Fibroblast of skin of right biceps (primary cell): Measurements from ENCODE around the gene ARPC1B.
A peak's percentile ranks its signal among the peaks of the same experiment; 100 is the strongest.

Experiments used
- DNase-seq: peaks from one replicate; pipeline ENCODE4 v3.0.0-alpha.2; 2013

The ARPC1B gene

GRCh38 chr7:99390941-99391602 is 16.5 kb downstream of the ARPC1B start:
- no peak for DNase-seq

GRCh38 chr7:99392046-99392445 is 17.5 kb downstream of the ARPC1B start:
- DNase-seq = no peak

DNA sequence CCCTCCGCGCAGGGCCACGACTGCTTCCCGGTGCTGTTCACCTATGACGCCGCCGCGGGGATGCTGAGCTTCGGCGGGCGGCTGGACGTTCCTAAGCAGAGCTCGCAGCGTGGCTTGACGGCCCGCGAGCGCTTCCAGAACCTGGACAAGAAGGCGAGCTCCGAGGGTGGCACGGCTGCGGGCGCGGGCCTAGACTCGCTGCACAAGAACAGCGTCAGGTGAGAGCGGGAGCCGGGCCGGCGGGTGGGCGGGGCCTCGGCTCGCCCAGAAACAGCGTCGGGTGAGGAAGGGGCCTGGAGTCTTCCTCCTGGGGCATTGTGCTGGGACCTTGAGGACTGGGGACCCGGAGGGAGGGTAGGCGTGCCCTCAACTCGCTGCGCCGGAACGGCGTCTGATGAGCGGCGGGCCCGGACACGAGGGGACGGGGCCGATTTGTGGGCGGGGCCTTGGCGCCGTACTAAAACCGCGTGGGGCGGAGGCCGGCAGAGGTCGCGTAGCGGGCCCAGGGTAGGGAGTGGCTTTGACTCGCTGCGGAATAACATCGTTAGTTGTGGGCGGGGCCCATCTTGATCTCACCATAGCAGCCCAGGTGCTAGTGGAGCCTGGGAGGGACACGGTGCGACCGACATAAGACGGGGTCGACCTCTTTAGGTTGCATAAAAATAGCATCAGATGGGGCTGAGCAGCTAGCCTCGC is 18.3 kb downstream of the ARPC1B start:
- peak; percentile 41 for DNase-seq

DNA sequence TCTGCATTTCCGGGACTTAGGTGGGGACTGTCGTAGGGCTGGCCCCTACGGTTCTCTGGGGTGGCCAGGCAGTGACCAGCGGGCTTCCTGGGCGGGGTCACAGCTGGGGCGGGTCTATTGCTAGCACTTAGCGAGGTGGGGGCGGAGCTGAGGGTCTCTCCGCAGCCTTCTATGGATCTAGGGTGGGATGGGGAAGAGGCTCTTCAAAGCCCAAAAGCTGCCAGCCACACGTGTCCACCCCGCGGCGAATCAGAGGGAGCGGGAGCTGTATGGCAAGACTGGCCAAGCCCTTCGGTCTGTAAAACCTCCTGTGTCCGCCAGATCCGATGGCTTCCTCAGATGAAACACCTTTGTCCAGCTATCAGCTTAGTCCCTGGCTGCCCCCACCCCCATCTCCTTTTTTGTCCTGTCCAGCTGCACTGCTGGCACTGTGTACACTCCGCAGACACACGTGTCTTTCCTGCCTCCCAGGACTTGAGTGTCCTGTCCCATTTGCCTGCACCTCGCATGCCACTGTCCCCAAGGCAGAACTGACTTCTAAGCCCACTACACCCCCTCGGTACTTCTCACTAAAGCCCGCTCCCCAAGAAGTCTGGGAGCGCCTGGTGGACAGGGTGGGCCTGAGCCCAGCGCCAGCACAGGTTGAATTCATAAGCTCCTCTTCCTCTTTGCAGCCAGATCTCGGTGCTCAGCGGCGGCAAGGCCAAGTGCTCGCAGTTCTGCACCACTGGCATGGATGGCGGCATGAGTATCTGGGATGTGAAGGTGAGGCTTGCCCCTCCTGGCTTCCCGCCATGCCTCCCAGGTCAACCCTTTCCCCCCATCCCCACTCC is 19.0 kb downstream of the ARPC1B start:
- no peak for DNase-seq

DNA sequence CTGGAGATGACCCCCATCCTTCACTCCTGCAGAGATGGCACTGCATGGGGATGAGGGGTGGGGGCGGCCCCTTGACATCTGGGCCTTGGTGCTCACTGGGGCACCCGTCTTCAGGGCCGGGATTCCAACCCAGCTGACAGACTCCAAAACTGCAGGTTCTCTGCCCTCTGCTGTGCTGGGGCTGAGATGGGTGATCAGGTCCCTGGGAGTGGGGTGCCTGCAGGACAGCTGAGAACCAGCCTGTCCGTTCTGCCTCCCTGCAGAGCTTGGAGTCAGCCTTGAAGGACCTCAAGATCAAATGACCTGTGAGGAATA is 19.6 kb downstream of the ARPC1B start:
- DNase-seq = no peak

DNA sequence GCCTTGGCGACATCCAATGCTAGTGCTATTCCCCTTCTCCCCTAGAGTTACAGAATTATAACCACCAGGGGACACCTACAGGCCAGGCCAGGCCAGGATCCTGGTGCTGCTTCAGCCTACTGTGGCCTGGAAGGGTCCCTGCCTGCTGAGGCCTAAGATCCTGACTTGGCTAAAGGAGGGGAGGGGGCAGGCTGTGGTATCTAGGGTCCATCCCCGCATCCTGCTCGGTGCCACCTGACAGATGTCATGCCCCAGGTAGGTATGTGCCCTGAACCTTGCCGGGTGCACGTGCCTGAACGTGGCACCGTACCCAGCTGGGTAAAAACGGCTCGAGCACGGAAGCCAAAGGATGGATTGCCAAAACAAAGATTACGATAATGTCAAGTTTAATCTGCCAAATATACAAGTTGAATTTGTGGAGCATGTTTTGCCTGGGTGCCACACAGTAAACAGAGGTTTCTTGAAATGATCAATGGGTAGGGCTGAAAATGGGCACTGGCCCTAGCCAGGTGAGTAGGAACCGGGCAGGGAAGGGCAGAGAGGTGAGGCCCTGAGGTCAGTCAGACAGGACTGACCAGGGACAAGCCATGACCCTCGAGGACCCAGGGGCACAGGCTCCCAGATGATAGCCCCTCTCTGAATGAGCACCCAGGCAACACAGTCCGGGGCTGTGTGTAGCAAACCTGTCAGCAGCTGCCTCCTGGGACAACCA is 21.2 kb downstream of the ARPC1B start:
- DNase-seq = no peak

- DNase-seq = no peak
Measured at GRCh38 chr7:99396418-99397296, 22.1 kb downstream of the ARPC1B start.

DNA sequence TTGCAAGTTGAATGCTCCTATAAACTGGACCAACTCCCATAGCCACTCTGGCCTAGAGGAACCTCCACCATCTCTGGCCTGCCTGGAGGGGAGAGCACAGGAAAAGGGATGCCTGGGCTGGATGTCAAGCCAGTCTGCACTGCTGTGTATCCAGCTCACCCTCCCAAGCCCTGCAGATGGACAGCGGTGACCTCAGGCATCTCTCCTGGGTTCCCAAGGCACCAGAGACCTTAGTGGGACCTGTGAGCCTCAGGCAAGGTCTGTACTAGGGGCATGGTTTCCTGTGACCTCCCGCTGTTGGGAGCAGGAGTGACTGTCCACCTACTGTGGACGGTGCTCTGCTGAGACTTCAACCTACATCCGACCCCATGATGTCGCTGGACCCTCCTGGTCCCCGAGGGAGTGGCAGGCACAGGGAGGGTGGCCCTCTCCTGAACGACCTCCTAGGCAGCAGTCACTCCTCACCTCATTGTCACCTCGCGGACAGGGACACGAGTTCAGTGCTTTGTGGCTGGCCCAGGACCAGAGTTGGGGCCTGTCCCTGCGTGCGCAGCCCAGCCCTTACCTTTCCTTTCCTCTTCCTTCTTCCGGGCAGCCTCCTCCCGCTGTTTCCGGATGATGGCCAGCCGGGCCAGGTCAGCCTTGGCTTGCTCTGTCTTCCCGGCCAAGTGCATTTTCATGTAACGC is 22.9 kb downstream of the ARPC1B start:
- no peak for DNase-seq

- no peak for DNase-seq
Measured at GRCh38 chr7:99398891-99399445, 24.4 kb downstream of the ARPC1B start.

DNA sequence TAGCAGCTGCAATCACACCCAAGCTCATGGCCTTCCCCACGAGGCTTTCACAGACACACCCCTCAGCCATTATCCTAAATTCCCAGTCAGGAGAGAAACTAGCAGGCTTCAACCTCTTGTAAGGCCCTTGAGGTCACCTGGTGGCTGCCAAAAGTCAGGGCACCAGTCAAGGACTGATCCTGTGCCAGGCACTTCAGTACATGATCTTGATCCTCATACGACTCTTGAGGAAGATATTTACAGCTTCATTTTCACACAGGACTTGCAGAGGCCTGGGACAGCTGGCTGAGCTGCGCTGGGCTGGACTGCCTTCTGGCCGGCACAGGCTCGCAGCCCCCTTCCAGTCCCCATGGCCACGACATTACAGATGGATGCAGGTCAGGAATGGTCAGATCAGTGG is 25.1 kb downstream of the ARPC1B start:
- no peak for DNase-seq

- no peak for DNase-seq
Measured at GRCh38 chr7:99402854-99403253, 28.3 kb downstream of the ARPC1B start.

- no peak for DNase-seq
Measured at GRCh38 chr7:99403764-99404163, 29.2 kb downstream of the ARPC1B start.

DNA sequence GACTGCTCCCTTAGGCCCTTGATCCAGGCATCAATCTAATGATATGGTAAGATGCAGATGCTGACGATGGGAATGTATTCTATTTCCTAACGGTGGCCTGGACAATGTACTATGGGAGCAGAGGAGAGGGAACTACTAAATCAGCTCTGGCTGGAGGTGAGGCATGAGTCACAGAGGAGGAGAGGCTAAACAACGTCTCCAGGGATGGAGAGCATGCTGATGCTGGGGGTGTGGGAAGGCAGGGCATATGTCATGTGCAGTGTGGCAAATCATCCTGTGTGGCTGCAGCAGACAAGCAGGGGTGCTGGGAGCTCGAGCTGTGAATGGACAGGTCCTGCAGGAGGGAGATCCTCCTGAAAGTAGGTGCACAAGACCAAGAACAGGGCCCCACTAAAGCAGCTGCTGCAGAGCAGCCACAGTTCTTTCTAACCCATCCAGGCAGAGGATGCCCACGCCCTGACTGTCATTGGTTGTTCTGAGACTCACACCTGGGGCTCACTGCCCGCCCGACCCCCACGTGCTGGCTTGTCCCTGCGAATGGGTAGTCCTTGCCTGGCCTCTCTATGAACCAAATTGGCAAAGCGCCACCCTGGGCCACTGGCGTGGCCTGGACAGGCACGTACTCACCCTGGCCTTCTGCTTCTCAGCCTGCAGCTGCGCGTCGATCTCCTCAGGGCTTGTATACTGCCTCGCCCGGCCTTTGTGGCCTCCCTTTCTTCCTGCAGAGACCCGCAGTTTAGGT is 29.9 kb downstream of the ARPC1B start:
- peak; percentile 18 for DNase-seq

DNA sequence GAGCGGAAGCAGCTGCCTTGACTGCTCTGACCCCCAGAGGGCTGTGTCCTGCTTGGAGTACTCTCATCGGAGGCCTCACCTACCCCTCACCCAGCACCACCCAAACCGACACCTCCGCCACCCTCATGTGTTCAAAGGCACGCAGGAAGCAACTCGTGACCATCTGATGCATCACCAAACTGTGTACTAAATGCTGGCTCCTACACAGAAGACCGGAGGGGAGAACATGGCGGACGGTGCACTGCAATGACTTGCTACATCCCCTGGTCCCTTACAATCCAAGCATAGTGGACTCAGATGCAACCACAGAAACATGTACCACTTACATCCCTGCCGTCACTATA is 30.4 kb downstream of the ARPC1B start:
- no peak for DNase-seq

DNA sequence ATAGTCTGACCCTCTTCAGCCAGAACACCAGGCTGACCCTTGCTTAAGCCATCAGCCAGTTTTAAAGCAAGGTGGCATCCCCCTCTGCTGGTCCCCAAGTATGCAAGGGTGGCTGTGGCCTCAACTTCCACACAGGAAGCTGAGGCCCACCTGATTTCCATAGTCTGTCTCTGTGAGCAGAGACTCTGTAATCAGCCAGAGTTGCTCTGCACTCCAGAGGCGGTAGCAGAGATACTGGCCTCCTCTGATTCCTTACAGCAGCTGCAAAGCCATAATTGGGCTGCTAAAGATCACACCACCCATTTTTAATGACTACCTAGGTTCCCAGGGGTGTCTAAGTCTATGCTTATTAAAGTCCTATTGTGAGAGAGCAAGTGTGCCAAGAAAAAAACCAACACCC is 32.0 kb downstream of the ARPC1B start:
- no peak for DNase-seq

- peak; percentile 83 for DNase-seq
Measured at GRCh38 chr7:99407872-99408378, 33.4 kb downstream of the ARPC1B start.

DNA sequence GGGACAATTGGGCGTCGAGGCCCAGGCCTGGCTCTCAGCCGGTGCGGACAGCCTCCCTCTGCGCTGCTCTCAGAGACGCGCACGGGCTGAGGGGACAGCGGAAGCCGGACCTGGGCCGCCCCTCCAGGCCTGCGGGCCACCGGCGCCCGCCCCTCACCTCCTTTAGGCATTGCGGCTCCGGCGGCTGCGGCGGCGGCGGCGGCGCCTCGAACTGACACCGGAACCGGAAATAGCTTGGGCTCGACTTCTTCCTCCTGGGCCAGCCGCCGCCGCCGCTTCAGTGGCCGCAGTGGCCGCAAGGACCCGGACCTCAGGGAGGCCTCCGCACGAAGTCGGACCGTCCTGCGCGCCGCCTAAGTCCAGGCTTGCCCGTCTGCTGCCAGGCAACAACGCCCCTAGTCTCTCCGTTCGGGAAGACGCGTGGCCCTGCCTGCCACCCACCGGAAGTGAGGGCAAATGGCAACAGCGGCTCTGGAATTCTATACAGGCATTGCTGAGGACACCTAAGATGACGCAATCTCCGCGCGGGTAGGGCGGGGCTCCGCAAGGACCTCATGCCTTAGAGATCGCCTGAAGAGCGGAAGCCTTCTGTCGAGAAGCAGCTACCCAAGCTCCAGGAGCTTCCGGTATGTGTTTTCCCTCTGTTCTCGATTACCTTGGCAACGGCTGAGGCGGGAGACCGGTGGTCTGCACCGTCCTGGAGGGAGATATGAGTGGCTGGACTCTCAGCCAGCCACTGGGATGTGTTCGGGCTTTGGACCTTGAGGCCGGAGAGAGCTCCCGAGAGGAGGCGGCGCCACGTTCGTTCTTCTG is 34.1 kb downstream of the ARPC1B start, which contains the start of the genes BUD31 and PDAP1:
BUD31 (plus strand) TSS at position 591 of the 813 bp plus-strand sequence. CDS start 2,124 bp downstream, outside the sequence.
PDAP1 (minus strand) TSS at position 219 of the 813 bp plus-strand sequence; CDS start at position 170, 49 bp downstream.
- peak; percentile 95 for DNase-seq

DNA sequence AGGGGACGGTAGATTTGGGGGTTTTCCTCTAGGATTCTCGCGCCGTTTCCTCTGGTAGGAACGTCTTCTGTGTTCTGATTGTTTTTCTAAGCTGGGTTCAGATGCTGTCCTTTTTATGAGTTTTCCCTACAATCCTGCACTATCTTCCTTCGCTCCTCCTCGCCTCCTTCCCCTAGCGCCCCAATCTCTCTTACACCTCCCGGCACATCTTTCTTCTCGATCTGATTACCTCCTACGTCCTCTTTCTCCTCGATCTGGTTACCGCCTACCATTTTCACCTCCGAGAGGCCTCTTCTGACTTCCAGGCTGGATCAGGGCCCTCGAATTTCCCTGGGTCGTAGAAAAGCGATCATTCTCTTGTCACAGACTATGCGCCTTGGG is 34.7 kb downstream of the ARPC1B start:
- no peak for DNase-seq

GRCh38 chr7:99409806-99410205 is 35.3 kb downstream of the ARPC1B start:
- no peak for DNase-seq
